A549 (cell line): Measurements from ENCODE around the gene PRUNE2.

Experiments used
- CEBPB ChIP-seq, 2 experiments: fragments of >200 bp in 1 of 2; sonication (Bioruptor Twin) in 1 of 2; formaldehyde crosslinking in 1 of 2; IDR thresholded peaks; 2 replicates each; pipeline ENCODE4 v1.6.1; 2012 to 2016
- ESRRA ChIP-seq: fragments of 150-350 bp; IDR thresholded peaks from 2 replicates; pipeline ENCODE4 v1.6.1; 2014; ENCODE audit warnings: mild to moderate bottlenecking, low read length, borderline replicate concordance
- KDM1A ChIP-seq: fragments of 200-600 bp; sonication (generic); IDR thresholded peaks from 2 replicates; pipeline ENCODE4 v1.6.1; 2016; ENCODE audit warnings: low read depth, mild to moderate bottlenecking
- MYC ChIP-seq: IDR thresholded peaks from 2 replicates; pipeline ENCODE4 v1.6.1; 2012; ENCODE audit warnings: mild to moderate bottlenecking, inconsistent platforms, low read length, improper control_type of control experiment, borderline replicate concordance
- NR3C1 ChIP-seq: fragments of >200 bp; sonication (Bioruptor Twin); formaldehyde crosslinking; IDR thresholded peaks from 3 replicates; pipeline ENCODE4 v1.6.1; 2017
- PHF8 ChIP-seq: fragments of 200-600 bp; sonication (generic); IDR thresholded peaks from 2 replicates; pipeline ENCODE4 v1.6.1; 2016; ENCODE audit warnings: low read depth, mild to moderate bottlenecking, antibody characterized with exemption, moderate library complexity, borderline replicate concordance
- POLR2A ChIP-seq: IDR thresholded peaks from 2 replicates; pipeline ENCODE4 v1.6.1; 2012; ENCODE audit warnings: mild to moderate bottlenecking, low read length
- RCOR1 ChIP-seq: fragments of 150-350 bp; IDR thresholded peaks from 2 replicates; pipeline ENCODE4 v1.6.1; 2014; ENCODE audit warnings: antibody characterized with exemption, low read length, low read depth
- RFX5 ChIP-seq: fragments of 450-650 bp; IDR thresholded peaks from 2 replicates; pipeline ENCODE4 v1.7.1; 2014; ENCODE audit warnings: antibody characterized with exemption, mild to moderate bottlenecking, moderate library complexity
- SMC3 ChIP-seq: fragments of >200 bp; sonication (Bioruptor Twin); formaldehyde crosslinking; IDR thresholded peaks from 3 replicates; pipeline ENCODE4 v1.6.1; 2018; ENCODE audit warnings: inconsistent platforms
- TF ChIP-seq, protein P1 (sequence below): fragments of >200 bp; sonication (Bioruptor Twin); formaldehyde crosslinking; IDR thresholded peaks from 3 replicates; pipeline ENCODE4 v1.5.1; 2016
- TF ChIP-seq, protein P2 (sequence below): fragments of 200-600 bp; sonication (generic); IDR thresholded peaks from 2 replicates; pipeline ENCODE4 v1.6.1; 2016; ENCODE audit warnings: antibody characterized with exemption, mild to moderate bottlenecking, moderate library complexity
- TF ChIP-seq, protein P3 (sequence below): IDR thresholded peaks from 2 replicates; pipeline ENCODE4 v1.6.1; 2012; ENCODE audit warnings: low read depth, borderline replicate concordance
- TF ChIP-seq, protein P4 (sequence below): fragments of 450-650 bp; IDR thresholded peaks from 2 replicates; pipeline ENCODE4 v1.6.1; 2014; ENCODE audit warnings: antibody characterized with exemption

DNA sequence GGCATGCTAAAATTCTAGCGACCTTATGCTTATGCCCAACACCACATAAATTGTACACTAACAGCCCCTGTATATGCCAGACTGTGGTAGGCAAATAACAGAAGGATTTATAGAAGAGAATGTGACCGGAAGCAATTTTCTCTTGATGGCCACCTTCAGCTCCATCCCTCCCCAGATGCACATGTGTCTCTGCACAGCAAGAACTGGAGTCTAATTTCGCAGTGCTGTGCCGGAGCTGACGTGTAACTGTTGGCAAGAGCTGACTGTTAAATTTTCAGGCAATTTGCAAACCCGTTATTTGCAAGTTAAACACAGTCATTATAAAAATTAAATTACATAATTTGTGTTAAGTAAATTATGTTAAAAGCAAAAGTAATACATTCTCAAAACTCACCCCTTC lies 93.3 kb downstream of the PRUNE2 start:
- TF ChIP-seq, protein P1, sequence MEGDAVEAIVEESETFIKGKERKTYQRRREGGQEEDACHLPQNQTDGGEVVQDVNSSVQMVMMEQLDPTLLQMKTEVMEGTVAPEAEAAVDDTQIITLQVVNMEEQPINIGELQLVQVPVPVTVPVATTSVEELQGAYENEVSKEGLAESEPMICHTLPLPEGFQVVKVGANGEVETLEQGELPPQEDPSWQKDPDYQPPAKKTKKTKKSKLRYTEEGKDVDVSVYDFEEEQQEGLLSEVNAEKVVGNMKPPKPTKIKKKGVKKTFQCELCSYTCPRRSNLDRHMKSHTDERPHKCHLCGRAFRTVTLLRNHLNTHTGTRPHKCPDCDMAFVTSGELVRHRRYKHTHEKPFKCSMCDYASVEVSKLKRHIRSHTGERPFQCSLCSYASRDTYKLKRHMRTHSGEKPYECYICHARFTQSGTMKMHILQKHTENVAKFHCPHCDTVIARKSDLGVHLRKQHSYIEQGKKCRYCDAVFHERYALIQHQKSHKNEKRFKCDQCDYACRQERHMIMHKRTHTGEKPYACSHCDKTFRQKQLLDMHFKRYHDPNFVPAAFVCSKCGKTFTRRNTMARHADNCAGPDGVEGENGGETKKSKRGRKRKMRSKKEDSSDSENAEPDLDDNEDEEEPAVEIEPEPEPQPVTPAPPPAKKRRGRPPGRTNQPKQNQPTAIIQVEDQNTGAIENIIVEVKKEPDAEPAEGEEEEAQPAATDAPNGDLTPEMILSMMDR, result no peak
- TF ChIP-seq, protein P2, sequence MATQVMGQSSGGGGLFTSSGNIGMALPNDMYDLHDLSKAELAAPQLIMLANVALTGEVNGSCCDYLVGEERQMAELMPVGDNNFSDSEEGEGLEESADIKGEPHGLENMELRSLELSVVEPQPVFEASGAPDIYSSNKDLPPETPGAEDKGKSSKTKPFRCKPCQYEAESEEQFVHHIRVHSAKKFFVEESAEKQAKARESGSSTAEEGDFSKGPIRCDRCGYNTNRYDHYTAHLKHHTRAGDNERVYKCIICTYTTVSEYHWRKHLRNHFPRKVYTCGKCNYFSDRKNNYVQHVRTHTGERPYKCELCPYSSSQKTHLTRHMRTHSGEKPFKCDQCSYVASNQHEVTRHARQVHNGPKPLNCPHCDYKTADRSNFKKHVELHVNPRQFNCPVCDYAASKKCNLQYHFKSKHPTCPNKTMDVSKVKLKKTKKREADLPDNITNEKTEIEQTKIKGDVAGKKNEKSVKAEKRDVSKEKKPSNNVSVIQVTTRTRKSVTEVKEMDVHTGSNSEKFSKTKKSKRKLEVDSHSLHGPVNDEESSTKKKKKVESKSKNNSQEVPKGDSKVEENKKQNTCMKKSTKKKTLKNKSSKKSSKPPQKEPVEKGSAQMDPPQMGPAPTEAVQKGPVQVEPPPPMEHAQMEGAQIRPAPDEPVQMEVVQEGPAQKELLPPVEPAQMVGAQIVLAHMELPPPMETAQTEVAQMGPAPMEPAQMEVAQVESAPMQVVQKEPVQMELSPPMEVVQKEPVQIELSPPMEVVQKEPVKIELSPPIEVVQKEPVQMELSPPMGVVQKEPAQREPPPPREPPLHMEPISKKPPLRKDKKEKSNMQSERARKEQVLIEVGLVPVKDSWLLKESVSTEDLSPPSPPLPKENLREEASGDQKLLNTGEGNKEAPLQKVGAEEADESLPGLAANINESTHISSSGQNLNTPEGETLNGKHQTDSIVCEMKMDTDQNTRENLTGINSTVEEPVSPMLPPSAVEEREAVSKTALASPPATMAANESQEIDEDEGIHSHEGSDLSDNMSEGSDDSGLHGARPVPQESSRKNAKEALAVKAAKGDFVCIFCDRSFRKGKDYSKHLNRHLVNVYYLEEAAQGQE, result no peak
- no peak for TF ChIP-seq CEBPB (IDR thresholded peaks at IDR 0.05)
- no peak for TF ChIP-seq NR3C1
- TF ChIP-seq, protein P3, sequence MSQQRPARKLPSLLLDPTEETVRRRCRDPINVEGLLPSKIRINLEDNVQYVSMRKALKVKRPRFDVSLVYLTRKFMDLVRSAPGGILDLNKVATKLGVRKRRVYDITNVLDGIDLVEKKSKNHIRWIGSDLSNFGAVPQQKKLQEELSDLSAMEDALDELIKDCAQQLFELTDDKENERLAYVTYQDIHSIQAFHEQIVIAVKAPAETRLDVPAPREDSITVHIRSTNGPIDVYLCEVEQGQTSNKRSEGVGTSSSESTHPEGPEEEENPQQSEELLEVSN, result no peak
- no peak for TF ChIP-seq MYC
- TF ChIP-seq KDM1A, result no peak
- TF ChIP-seq PHF8, result no peak
- TF ChIP-seq POLR2A, result no peak
- no peak for TF ChIP-seq ESRRA
- no peak for TF ChIP-seq RFX5
- TF ChIP-seq, protein P4, sequence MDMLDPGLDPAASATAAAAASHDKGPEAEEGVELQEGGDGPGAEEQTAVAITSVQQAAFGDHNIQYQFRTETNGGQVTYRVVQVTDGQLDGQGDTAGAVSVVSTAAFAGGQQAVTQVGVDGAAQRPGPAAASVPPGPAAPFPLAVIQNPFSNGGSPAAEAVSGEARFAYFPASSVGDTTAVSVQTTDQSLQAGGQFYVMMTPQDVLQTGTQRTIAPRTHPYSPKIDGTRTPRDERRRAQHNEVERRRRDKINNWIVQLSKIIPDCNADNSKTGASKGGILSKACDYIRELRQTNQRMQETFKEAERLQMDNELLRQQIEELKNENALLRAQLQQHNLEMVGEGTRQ, result no peak
- TF ChIP-seq SMC3, result no peak
- TF ChIP-seq RCOR1, result no peak
